ENCODE results near the gene GBP5. TPM values are rescaled to one million over a fixed set of nuclear protein-coding genes. Genes with fewer than 3 reads are reported as not detected.
"Not testable (repeated sequence)": the region's sequence is repeated elsewhere in the genome, so short reads cannot be mapped to it uniquely, and the experiment has no call there.

Gene GBP5, protein sequence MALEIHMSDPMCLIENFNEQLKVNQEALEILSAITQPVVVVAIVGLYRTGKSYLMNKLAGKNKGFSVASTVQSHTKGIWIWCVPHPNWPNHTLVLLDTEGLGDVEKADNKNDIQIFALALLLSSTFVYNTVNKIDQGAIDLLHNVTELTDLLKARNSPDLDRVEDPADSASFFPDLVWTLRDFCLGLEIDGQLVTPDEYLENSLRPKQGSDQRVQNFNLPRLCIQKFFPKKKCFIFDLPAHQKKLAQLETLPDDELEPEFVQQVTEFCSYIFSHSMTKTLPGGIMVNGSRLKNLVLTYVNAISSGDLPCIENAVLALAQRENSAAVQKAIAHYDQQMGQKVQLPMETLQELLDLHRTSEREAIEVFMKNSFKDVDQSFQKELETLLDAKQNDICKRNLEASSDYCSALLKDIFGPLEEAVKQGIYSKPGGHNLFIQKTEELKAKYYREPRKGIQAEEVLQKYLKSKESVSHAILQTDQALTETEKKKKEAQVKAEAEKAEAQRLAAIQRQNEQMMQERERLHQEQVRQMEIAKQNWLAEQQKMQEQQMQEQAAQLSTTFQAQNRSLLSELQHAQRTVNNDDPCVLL
- 10 to 100 TPM; 84.3 to 85.5 TPM for total RNA-seq

DNA sequence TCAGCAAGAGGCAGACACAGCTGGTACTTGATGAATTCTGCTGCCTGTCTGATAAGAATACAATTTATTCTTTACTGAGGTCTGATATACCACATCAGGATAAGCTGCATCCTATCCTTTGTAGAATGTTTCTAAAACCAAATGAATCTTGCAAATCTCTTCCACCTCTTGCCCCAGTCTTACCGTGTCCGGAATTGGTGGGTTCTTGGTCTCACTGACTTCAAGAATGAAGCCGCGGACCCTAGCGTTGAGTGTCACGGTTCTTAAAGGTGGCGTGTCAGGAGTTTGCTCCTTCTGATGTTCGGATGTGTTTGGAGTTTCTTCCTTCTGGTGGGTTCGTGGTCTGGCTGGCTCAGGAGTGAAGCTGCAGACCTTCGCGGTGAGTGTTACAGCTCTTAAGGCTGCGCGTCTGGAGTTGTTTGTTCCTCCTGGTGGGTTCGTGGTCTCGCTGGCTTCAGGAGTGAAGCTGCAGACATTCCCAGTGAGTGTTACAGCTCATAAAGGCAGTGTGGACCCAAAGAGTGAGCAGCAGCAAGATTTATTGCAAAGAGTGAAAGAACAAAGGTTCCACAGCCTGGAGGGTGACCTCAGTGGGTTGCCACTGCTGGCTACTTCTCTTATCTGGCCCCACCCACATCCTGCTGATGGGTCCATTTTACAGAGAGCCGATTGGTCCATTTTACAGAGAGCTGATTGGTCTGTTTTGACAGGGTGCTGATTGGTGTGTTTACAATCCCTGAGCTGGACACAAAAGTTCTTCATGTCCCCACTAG is at the start of gene GBP5:
GBP5 (minus strand) TSS at position 592 of the 773 bp plus-strand sequence. CDS start 3,305 bp downstream, outside the sequence.
- CTCF ChIA-PET, result interaction anchor here (0.6 to 7.2 kb wide), 18 partner anchors 11 to 314 kb away, joined by 3 to 73 read pairs (median 4); partner anchors contain the start of genes GBP2, GBP3 and GBP4
- H3K4me3 Mint-ChIP-seq, result peak within 1 kb of the TSS; percentile 91
- peak within 1 kb of the TSS; percentile 98 for H3K27ac Mint-ChIP-seq
- not testable (repeated sequence) for H3K9me3 Mint-ChIP-seq; H3K27me3 Mint-ChIP-seq (ENCODE audit: low read depth)
- DNase-seq, result peak; percentile 84
- H3K36me3 Mint-ChIP-seq (ENCODE audit: low read depth), result peaks cover 35% of the 10 kb centered on the region
- H3K4me1 Mint-ChIP-seq (ENCODE audit: low read depth), result peaks cover 62% of the 10 kb centered on the region
- intact Hi-C loops (cut with micrococcal nuclease), result loop anchor here (2.0 to 5.0 kb wide), 3 partner anchors 14 to 275 kb away; no protein-coding TSS in a partner anchor

DNA sequence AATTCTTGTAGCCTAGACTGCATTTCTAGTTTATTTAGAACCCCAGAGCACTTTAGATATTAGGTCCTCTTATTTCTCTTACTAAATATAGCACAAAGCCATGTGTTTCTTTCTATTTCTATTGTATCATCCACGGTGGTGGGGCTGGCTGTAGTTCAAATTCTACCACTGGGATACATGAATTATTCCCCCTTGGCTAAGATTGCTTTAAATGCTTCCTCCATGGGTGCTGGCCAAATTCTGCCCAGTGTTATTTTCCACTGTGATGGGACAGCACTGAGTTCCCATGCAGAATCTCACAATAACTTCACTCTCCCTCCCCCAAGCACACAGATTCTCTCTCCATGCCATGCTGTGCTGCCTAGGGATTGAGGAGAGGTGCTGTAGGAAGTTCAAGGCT is 49.7 kb upstream of the GBP5 start:
- H3K27ac Mint-ChIP-seq, result no peak overlapping the region
- CTCF ChIA-PET, result interaction anchor here (0.9 kb wide), 1 partner anchor 9 kb away, joined by 3 read pairs; no protein-coding TSS in a partner anchor
- peaks cover 3% of the 10 kb centered on the region for H3K36me3 Mint-ChIP-seq (ENCODE audit: low read depth)
- intact Hi-C loops (cut with micrococcal nuclease), result no loop called here
- H3K27me3 Mint-ChIP-seq (ENCODE audit: low read depth), result no peaks in the 10 kb centered on the region
- DNase-seq, result no peak
- H3K4me3 Mint-ChIP-seq, result no peak overlapping the region
- peaks cover 5% of the 10 kb centered on the region for H3K4me1 Mint-ChIP-seq (ENCODE audit: low read depth)
- H3K9me3 Mint-ChIP-seq, result peaks cover 24% of the 10 kb centered on the region

DNA sequence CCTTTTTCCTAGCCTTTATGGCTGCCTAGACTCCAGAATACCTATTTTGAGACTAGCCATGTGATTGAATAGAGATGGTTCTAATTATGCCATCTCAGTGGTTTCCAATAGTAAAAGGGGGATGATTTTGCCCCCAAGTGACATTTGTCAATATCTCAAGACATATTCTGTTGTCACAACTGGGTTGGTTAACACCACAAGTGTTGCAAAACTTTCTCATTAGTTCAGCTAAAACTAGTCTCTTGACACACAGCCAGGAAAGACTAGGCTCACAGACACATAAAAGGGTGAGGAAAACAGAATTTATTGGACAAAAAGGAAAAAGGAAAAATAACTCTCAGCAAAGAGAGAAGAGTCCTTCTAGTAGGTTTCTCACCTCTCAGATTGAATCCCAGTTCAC is 39.9 kb upstream of the GBP5 start:
- CTCF ChIA-PET, result no interaction called here
- H3K27ac Mint-ChIP-seq, result no peak overlapping the region
- no peak for DNase-seq
- H3K9me3 Mint-ChIP-seq, result peaks cover 19% of the 10 kb centered on the region
- H3K27me3 Mint-ChIP-seq (ENCODE audit: low read depth), result no peaks in the 10 kb centered on the region
- no peak overlapping the region for H3K4me3 Mint-ChIP-seq
- intact Hi-C loops (cut with micrococcal nuclease), result loop anchor here (5.0 kb wide), 1 partner anchor 45 kb away; no protein-coding TSS in a partner anchor
- peaks cover 16% of the 10 kb centered on the region for H3K36me3 Mint-ChIP-seq (ENCODE audit: low read depth)
- H3K4me1 Mint-ChIP-seq (ENCODE audit: low read depth), result peaks cover 39% of the 10 kb centered on the region

DNA sequence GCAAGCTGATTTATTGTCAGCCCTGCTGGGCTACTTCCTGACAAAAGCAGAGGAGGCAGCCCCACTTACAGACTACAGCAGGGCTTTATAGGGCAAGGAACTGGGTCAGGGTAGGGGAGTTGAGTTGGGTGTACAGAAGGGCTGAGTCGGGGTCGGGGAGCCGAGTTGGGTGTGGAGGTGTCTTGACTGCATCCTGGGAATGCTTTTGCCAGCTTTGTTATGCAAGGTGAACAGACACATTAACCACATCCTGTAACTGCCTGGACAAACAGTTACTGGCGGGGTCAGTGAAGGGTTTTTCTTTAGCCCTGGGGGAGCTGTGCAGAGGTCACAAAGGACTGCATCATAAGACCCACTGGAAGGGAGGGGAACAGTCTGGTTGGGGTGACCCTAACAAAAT is 39.1 kb upstream of the GBP5 start:
- Mint-ChIP-seq H3K36me3 (ENCODE audit: low read depth) (peaks cover 15% of the 10 kb centered on the region), H3K27me3 (ENCODE audit: low read depth) (no peaks in the 10 kb centered on the region), H3K9me3 (peaks cover 11% of the 10 kb centered on the region), H3K4me3 (no peak overlapping the region), H3K4me1 (ENCODE audit: low read depth) (peaks cover 42% of the 10 kb centered on the region), H3K27ac (peak overlapping the region; percentile 46)
- intact Hi-C loops (cut with micrococcal nuclease), result loop anchor here (5.0 kb wide), 1 partner anchor 46 kb away; no protein-coding TSS in a partner anchor
- CTCF ChIA-PET, result interaction anchor here (0.6 to 3.1 kb wide), 2 partner anchors 47 to 207 kb away, joined by 3 to 12 read pairs; no protein-coding TSS in a partner anchor
- DNase-seq, result no peak

DNA sequence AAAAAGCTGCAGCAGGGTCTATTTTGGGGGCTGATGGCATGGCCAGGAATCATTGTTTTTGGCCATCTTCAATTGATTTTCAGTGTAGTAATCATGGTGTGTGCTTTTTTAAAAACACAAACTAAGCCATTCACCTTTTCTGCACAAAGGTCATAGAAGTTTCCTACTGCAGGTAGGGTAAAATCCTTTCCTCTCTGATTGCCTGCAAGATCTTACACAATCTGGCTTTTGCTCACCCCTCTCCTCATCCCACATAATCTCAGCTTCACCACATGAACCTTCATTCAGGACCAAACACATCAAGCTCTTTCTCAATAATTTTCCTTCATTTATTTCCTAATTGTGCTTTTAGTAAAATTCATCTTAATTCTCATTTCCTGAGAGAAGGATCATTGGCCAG is 38.3 kb upstream of the GBP5 start:
- DNase-seq, result no peak
- CTCF ChIA-PET, result interaction anchor here (0.6 to 3.1 kb wide), 5 partner anchors 10 to 208 kb away, joined by 3 to 12 read pairs (median 3); no protein-coding TSS in a partner anchor
- peak overlapping the region; percentile 86 for H3K27ac Mint-ChIP-seq

DNA sequence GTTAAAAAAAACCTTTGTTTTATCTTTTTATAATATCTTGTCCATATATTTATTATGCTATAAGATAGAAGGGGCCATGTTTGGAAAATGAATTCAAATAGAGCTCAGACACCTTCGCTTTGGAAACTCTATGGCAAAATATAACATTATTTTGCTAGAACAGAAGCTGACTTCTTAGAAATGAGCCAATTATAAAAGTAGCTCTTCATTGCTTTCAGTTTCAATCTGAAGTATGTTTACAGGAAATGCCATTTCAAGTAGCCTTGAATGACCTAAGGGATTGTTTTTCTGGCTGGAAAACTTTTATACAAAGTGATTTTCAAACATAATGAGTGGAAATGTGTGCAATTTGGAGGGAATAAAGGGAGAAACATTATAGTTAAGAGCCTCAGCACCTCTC is 37.8 kb upstream of the GBP5 start:
- intact Hi-C loops (cut with micrococcal nuclease), result loop anchor here (1.0 to 5.0 kb wide), 7 partner anchors 11 to 184 kb away; partner anchors contain the start of gene GBP2
- Mint-ChIP-seq H3K9me3 (peaks cover 7% of the 10 kb centered on the region), H3K4me3 (no peak overlapping the region), H3K27me3 (ENCODE audit: low read depth) (no peaks in the 10 kb centered on the region), H3K36me3 (ENCODE audit: low read depth) (peaks cover 11% of the 10 kb centered on the region), H3K4me1 (ENCODE audit: low read depth) (peaks cover 49% of the 10 kb centered on the region), H3K27ac (peak overlapping the region; percentile 86)
- no peak for DNase-seq
- CTCF ChIA-PET, result interaction anchor here (0.7 to 3.1 kb wide), 6 partner anchors 9 to 108 kb away, joined by 3 to 12 read pairs (median 4); partner anchors contain the start of gene GBP5

More for the DNA sequence above, 38.3 kb upstream of the GBP5 start:
- H3K9me3 Mint-ChIP-seq, result peaks cover 7% of the 10 kb centered on the region
- no peak overlapping the region for H3K4me3 Mint-ChIP-seq
- peaks cover 46% of the 10 kb centered on the region for H3K4me1 Mint-ChIP-seq (ENCODE audit: low read depth)
- intact Hi-C loops (cut with micrococcal nuclease), result loop anchor here (1.0 to 5.0 kb wide), 7 partner anchors 12 to 185 kb away; partner anchors contain the start of gene GBP2
- H3K36me3 Mint-ChIP-seq (ENCODE audit: low read depth), result peaks cover 11% of the 10 kb centered on the region
- H3K27me3 Mint-ChIP-seq (ENCODE audit: low read depth), result no peaks in the 10 kb centered on the region

DNA sequence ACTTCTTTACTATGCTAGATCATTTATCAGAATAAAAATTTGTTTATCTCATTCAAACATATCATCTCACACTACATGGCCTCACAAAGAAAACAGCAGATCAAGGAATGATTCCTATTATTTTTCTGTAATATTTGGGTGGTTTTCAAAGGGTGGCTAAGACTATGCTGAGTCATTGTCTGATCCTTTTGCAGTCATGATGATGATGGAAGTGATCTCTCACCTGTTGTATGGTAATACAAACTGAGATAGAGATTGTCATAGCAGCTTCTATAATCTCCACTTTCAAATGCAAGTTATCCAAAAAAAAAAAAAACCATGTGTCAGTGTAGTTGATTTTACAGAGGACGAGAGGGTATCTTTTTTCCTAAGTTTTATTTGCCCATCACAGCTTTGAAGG is 37.2 kb upstream of the GBP5 start:
- Mint-ChIP-seq H3K4me1 (ENCODE audit: low read depth) (peaks cover 51% of the 10 kb centered on the region), H3K36me3 (ENCODE audit: low read depth) (peaks cover 8% of the 10 kb centered on the region)
- CTCF ChIA-PET, result interaction anchor here (0.7 to 3.1 kb wide), 4 partner anchors 8 to 49 kb away, joined by 3 to 12 read pairs (median 5); partner anchors contain the start of gene GBP5

DNA sequence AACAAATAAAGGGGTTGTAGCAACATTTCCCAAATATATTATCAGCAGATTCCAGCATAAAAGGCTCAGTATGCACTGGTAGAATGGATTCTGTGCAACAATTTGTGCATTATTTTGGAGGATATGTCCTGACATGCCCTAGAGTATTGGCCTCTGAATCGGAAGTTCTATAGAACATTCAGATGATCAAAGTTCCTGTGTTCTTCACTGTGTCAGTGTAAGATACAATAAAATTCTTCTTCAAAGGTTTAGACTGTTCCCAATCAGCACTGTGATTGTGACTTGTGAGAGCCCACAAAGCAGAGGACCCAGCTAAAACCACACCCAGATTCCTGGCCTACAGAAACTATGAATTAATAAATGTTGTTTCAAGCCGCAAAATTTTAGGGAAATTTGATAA is 33.6 kb upstream of the GBP5 start:
- H3K4me1 Mint-ChIP-seq (ENCODE audit: low read depth), result peaks cover 43% of the 10 kb centered on the region
- CTCF ChIA-PET, result interaction anchor here (1.4 kb wide), 1 partner anchor 52 kb away, joined by 5 read pairs; no protein-coding TSS in a partner anchor

More for the DNA sequence above, 37.2 kb upstream of the GBP5 start:
- peak overlapping the region; percentile 86 for H3K27ac Mint-ChIP-seq
- H3K27me3 Mint-ChIP-seq (ENCODE audit: low read depth), result no peaks in the 10 kb centered on the region
- intact Hi-C loops (cut with micrococcal nuclease), result loop anchor here (1.0 to 5.0 kb wide), 7 partner anchors 11 to 184 kb away; partner anchors contain the start of gene GBP2
- H3K4me3 Mint-ChIP-seq, result no peak overlapping the region
- no peak for DNase-seq
- H3K9me3 Mint-ChIP-seq, result peaks cover 5% of the 10 kb centered on the region

DNA sequence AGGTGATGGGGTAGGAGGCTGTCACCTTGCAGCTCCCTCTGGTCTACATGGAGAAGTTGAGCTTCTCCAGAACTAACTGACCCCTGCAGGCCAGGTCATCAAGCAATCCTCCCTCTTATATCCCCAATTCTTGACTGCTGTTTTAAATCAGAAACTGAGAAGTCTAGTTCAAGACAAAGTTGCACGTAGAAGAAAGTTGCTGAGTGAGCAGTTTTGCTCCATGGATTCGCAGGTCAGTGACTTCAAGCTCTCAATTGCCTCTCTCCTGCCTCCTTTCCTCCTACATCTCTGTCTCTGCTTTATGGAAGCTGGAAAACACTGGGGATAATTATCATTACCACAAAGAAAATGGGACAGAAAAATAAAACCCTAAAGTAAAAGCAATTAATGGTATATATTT is 32.8 kb upstream of the GBP5 start:
- H3K27ac Mint-ChIP-seq, result no peak overlapping the region
- no peaks in the 10 kb centered on the region for H3K27me3 Mint-ChIP-seq (ENCODE audit: low read depth)
- intact Hi-C loops (cut with micrococcal nuclease), result no loop called here
- H3K4me1 Mint-ChIP-seq (ENCODE audit: low read depth), result peaks cover 40% of the 10 kb centered on the region
- peaks cover 6% of the 10 kb centered on the region for H3K9me3 Mint-ChIP-seq
- H3K4me3 Mint-ChIP-seq, result no peak overlapping the region
- DNase-seq, result no peak
- H3K36me3 Mint-ChIP-seq (ENCODE audit: low read depth), result peaks cover 7% of the 10 kb centered on the region
- CTCF ChIA-PET, result interaction anchor here (1.4 kb wide), 1 partner anchor 53 kb away, joined by 5 read pairs; no protein-coding TSS in a partner anchor

More for the DNA sequence above, 33.6 kb upstream of the GBP5 start:
- Mint-ChIP-seq H3K27ac (peak overlapping the region; percentile 68), H3K36me3 (ENCODE audit: low read depth) (peaks cover 7% of the 10 kb centered on the region), H3K4me3 (no peak overlapping the region), H3K27me3 (ENCODE audit: low read depth) (no peaks in the 10 kb centered on the region), H3K9me3 (peaks cover 6% of the 10 kb centered on the region)
- DNase-seq, result no peak
- intact Hi-C loops (cut with micrococcal nuclease), result no loop called here

DNA sequence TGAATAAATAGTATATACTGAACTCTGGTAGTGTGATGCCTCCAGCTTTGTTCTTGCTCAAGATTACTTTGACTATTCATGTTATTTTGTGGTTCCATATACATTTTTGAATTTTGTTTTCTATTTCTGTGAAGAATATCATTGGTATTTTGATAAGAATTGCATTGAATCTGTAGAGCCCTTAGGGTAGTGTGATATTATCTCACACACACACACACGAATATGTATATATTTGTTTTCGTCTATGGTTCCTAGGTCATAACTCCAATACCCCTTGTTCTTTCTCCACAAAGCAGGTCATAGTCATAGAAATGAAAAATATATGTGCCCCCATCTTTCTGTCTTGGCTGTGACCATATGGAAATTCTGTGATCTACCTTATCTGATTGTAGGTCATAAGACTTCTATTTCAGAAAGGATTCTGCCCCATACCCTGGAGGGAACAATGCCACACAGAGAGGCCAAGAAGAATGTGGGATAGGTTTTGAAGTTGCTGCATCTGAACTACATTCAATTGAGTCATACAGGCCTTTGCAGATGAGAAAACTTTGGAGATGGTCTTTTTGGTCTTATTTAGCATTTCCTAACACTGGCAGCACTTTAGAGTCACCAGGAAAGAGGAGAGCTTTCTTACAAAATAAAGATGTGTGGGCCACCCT is 32.0 kb upstream of the GBP5 start:
- Mint-ChIP-seq H3K27ac (no peak overlapping the region), H3K4me1 (ENCODE audit: low read depth) (peaks cover 39% of the 10 kb centered on the region), H3K4me3 (no peak overlapping the region), H3K36me3 (ENCODE audit: low read depth) (peaks cover 6% of the 10 kb centered on the region), H3K27me3 (ENCODE audit: low read depth) (no peaks in the 10 kb centered on the region), H3K9me3 (peaks cover 6% of the 10 kb centered on the region)
- intact Hi-C loops (cut with micrococcal nuclease), result no loop called here
- CTCF ChIA-PET, result no interaction called here
- DNase-seq, result no peak

DNA sequence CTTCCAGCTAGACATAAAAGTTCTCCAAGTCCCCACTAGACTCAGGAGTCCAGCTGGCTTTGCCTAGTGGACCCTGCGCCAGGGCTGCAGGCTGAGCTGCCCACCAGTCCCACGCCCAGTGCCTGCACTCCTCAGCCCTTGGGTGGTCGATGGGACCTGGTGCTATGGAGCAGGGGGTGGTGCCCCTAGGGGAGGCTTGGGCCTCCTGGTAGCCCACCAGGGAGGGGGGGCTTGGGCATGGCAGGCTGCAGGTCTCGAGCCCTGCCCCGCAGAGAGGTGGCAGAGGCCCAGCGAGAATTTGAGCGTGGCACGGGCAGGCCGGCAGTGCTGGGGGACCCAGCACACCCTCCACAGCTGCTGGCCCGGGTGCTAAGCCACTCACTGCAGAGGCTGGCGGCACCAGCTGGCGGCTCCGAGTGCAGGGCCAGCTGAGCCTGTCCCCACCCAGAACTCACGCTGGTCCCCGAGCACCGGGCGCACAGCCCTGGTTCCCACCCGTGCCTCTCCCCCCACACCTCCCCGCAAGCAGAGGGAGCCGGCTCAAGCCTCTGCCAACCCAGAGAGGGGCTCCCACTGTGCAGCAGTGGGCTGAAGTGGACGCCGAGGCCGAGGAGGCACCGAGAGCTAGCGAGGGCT is 30.2 kb upstream of the GBP5 start:
- DNase-seq, result no peak
- Mint-ChIP-seq H3K27me3 (ENCODE audit: low read depth) (no peaks in the 10 kb centered on the region), H3K27ac (no peak overlapping the region), H3K9me3 (peaks cover 4% of the 10 kb centered on the region), H3K4me1 (ENCODE audit: low read depth) (peaks cover 39% of the 10 kb centered on the region), H3K4me3 (no peak overlapping the region), H3K36me3 (ENCODE audit: low read depth) (no peaks in the 10 kb centered on the region)
- intact Hi-C loops (cut with micrococcal nuclease), result no loop called here
- CTCF ChIA-PET, result no interaction called here
